Thymus (tissue), 11 donors: ENCODE data around the gene TBXAS1. TPM values are rescaled to one million over a fixed set of nuclear protein-coding genes. Genes with fewer than 3 reads are reported as not detected.

Source experiments
- DNase-seq, 9 donors: peaks; one replicate each; pipeline ENCODE4 v3.0.0-alpha.2; 2013; ENCODE audit warnings: low spot score in 9 of 9, low read depth in 6 of 9, missing footprints in 1 of 9
- H3K27ac ChIP-seq, 2 donors: one replicate each; pipeline ENCODE4 v1.5.1; 2013; ENCODE audit warnings: control low read depth in 1 of 2, low read depth in 1 of 2, low read length in 1 of 2, mild to moderate bottlenecking in 1 of 2, moderate library complexity in 1 of 2
- H3K27me3 ChIP-seq, 2 donors: one replicate each; pipeline ENCODE4 v1.5.1; 2013; ENCODE audit warnings: low read length in 1 of 2; ENCODE audit not compliant: control insufficient read depth in 2 of 2, insufficient read depth in 1 of 2
- H3K36me3 ChIP-seq, 2 donors: one replicate each; pipeline ENCODE4 v1.5.1; 2013; ENCODE audit warnings: low read length in 1 of 2, mild to moderate bottlenecking in 1 of 2, moderate library complexity in 1 of 2; ENCODE audit not compliant: control insufficient read depth in 2 of 2, insufficient read depth in 2 of 2
- H3K4me1 ChIP-seq, 2 donors: one replicate each; pipeline ENCODE4 v1.5.1; 2013; ENCODE audit warnings: low read length in 2 of 2; ENCODE audit not compliant: control insufficient read depth in 2 of 2, insufficient read depth in 2 of 2
- H3K4me3 ChIP-seq, 2 donors: one replicate each; pipeline ENCODE4 v1.5.1; 2013; ENCODE audit warnings: low read length in 2 of 2, control low read depth in 1 of 2, mild to moderate bottlenecking in 1 of 2
- H3K9me3 ChIP-seq, 2 donors: one replicate each; pipeline ENCODE4 v1.5.1; 2013; ENCODE audit warnings: low read length in 1 of 2, mild to moderate bottlenecking in 1 of 2; ENCODE audit not compliant: control insufficient read depth in 2 of 2, insufficient read depth in 1 of 2
- WGBS: extraction: QIAGEN DNeasy Blood & Tissue Kit; methylation state at CpG from one replicate; pipeline ENCODE4 v1.1.7; 2013; 5-methylcytosine and 5-hydroxymethylcytosine counted together
- polyA plus RNA-seq: library from polyadenylated mRNA; stranded (reverse); fragments of 200-250 nt; gene quantifications from one replicate; pipeline ENCODE4 v1.2.3, GENCODE V29; 2013
- total RNA-seq: library from RNA; stranded (reverse); fragments of 120-200 nt; gene quantifications from one replicate; pipeline ENCODE4 v1.2.4, GENCODE V29; 2013
- donor health status: healthy.

The TBXAS1 gene
- total and polyA plus RNA-seq, 2 donors: 15.3 to 16.3 TPM

- 62% methylated on average over 9 of the region's 9 CpGs for WGBS
- no peaks in the 10 kb centered on the region for H3K9me3 ChIP-seq
- peak overlapping the region; percentile 53 to 59 for H3K27ac ChIP-seq
- no peaks in the 10 kb centered on the region for H3K36me3 ChIP-seq
- peak in 7 of 9 donors; percentile 4 to 59 (median 26) for DNase-seq
- H3K4me3 ChIP-seq: no peak overlapping the region
- peaks cover 5 to 30% of the 10 kb centered on the region in 2 donors for H3K4me1 ChIP-seq
- H3K27me3 ChIP-seq: no peaks in the 10 kb centered on the region
Observed at GRCh38 chr7:139855498-139856270, 26.6 kb downstream of the TBXAS1 start.

- DNase-seq: no peak
- WGBS: 96% methylated on average over 3 of the region's 3 CpGs
- Histone ChIP-seq H3K4me3 (no peak overlapping the region), H3K9me3 (no peaks in the 10 kb centered on the region), H3K27ac (no peak overlapping the region), H3K4me1 (peaks cover 5 to 30% of the 10 kb centered on the region in 2 donors), H3K36me3 (no peaks in the 10 kb centered on the region), H3K27me3 (no peaks in the 10 kb centered on the region)
Observed at GRCh38 chr7:139857791-139858190, 28.7 kb downstream of the TBXAS1 start.

GRCh38 chr7:139860090-139860775, 31.2 kb downstream of the TBXAS1 start:
- no peaks in the 10 kb centered on the region for H3K36me3 ChIP-seq
- peak in 2 of 9 donors; percentile 14 to 19 for DNase-seq
- H3K4me3 ChIP-seq: no peak overlapping the region
- H3K9me3 ChIP-seq: no peaks in the 10 kb centered on the region
- H3K27me3 ChIP-seq: no peaks in the 10 kb centered on the region
- H3K4me1 ChIP-seq: peaks cover 4 to 17% of the 10 kb centered on the region in 2 donors
- H3K27ac ChIP-seq: peak overlapping the region in 1 of 2 donors; percentile 46
- WGBS: 47% methylated on average over 4 of the region's 4 CpGs

- Histone ChIP-seq H3K9me3 (no peaks in the 10 kb centered on the region), H3K36me3 (no peaks in the 10 kb centered on the region), H3K27me3 (no peaks in the 10 kb centered on the region), H3K4me1 (peaks cover 0 to 7% of the 10 kb centered on the region in 2 donors), H3K4me3 (no peak overlapping the region), H3K27ac (no peak overlapping the region)
- DNase-seq: no peak
- 93% methylated on average over 2 of the region's 2 CpGs for WGBS
Observed at GRCh38 chr7:139861803-139862202, 32.7 kb downstream of the TBXAS1 start.

GRCh38 chr7:139866047-139866837, 37.2 kb downstream of the TBXAS1 start:
- no peak for DNase-seq

GRCh38 chr7:139867847-139868246, 38.8 kb downstream of the TBXAS1 start:
- Histone ChIP-seq H3K27ac (no peak overlapping the region), H3K9me3 (no peaks in the 10 kb centered on the region), H3K27me3 (no peaks in the 10 kb centered on the region), H3K4me1 (no peaks in the 10 kb centered on the region), H3K36me3 (peaks cover 3 to 6% of the 10 kb centered on the region in 2 donors), H3K4me3 (no peak overlapping the region)
- WGBS: 97% methylated on average over 8 of the region's 8 CpGs
- no peak for DNase-seq

More at GRCh38 chr7:139866047-139866837, 37.2 kb downstream of the TBXAS1 start:
- Histone ChIP-seq H3K36me3 (peaks cover 0 to 3% of the 10 kb centered on the region in 2 donors), H3K27ac (no peak overlapping the region), H3K4me3 (no peak overlapping the region), H3K9me3 (no peaks in the 10 kb centered on the region), H3K27me3 (no peaks in the 10 kb centered on the region), H3K4me1 (no peaks in the 10 kb centered on the region)
- 99% methylated on average over 7 of the region's 7 CpGs for WGBS

- H3K4me1 ChIP-seq: no peaks in the 10 kb centered on the region
- no peaks in the 10 kb centered on the region for H3K27me3 ChIP-seq
- WGBS: 85% methylated on average over 2 of the region's 2 CpGs
- DNase-seq: no peak
- H3K36me3 ChIP-seq: peaks cover 11% of the 10 kb centered on the region in 2 donors
- H3K27ac ChIP-seq: no peak overlapping the region
- no peak overlapping the region for H3K4me3 ChIP-seq
- no peaks in the 10 kb centered on the region for H3K9me3 ChIP-seq
Observed at GRCh38 chr7:139869886-139870285, 40.8 kb downstream of the TBXAS1 start.

- no peak overlapping the region for H3K27ac ChIP-seq
- H3K4me1 ChIP-seq: no peaks in the 10 kb centered on the region
- no peak for DNase-seq
- WGBS: 99% methylated on average over 7 of the region's 7 CpGs
- no peak overlapping the region for H3K4me3 ChIP-seq
- peaks cover 11% of the 10 kb centered on the region in 2 donors for H3K36me3 ChIP-seq
- no peaks in the 10 kb centered on the region for H3K27me3 ChIP-seq
- no peaks in the 10 kb centered on the region for H3K9me3 ChIP-seq
Observed at GRCh38 chr7:139870380-139870779, 41.3 kb downstream of the TBXAS1 start.
